PC-9 (cell line): ENCODE measurements around the gene ALPP.
"Not testable (repeated sequence)": the region's sequence is repeated elsewhere in the genome, so short reads cannot be mapped to it uniquely, and the experiment has no call there.

Source experiments
- EZH2 ChIP-seq: fragments of 200-600 bp; sonication (generic); IDR thresholded peaks from 2 replicates; pipeline ENCODE4 v1.8.0; 2017; ENCODE audit warnings: antibody characterized with exemption, low read depth
- TF ChIP-seq, protein P1 (sequence below): fragments of 200-600 bp; sonication (generic); conservative IDR thresholded peaks from 2 replicates; pipeline ENCODE4 v1.6.1; 2017; ENCODE audit warnings: mixed run types, antibody characterized with exemption, mild to moderate bottlenecking, moderate library complexity

DNA sequence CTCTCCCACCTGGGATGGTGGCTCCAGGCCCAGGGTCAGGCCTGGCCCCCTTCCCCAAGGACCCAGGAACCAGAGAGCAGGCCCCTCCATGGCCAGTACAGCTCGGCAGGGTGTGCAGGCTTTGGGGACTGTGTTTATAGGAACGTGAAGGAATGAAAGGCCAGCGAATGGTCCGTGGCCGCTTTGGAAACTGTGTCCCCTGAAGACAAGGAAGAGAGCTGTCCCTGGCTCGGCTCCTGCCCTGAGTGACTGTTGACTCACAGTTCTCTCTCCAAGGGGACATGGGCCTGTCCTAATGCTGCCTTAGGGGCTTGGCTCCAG, 43.7 kb upstream of the ALPP start:
- TF ChIP-seq, protein P1, sequence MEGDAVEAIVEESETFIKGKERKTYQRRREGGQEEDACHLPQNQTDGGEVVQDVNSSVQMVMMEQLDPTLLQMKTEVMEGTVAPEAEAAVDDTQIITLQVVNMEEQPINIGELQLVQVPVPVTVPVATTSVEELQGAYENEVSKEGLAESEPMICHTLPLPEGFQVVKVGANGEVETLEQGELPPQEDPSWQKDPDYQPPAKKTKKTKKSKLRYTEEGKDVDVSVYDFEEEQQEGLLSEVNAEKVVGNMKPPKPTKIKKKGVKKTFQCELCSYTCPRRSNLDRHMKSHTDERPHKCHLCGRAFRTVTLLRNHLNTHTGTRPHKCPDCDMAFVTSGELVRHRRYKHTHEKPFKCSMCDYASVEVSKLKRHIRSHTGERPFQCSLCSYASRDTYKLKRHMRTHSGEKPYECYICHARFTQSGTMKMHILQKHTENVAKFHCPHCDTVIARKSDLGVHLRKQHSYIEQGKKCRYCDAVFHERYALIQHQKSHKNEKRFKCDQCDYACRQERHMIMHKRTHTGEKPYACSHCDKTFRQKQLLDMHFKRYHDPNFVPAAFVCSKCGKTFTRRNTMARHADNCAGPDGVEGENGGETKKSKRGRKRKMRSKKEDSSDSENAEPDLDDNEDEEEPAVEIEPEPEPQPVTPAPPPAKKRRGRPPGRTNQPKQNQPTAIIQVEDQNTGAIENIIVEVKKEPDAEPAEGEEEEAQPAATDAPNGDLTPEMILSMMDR: not testable (repeated sequence)
- TF ChIP-seq EZH2: not testable (repeated sequence)
